ENCODE results near the gene MTPN. TPM values are rescaled to one million over a fixed set of nuclear protein-coding genes. Genes with fewer than 3 reads are reported as not detected.

The MTPN gene
- total RNA-seq, 1 experiment from 2014 or later = 153 TPM

GRCh38 chr7:135905858-135906257 is 71.3 kb downstream of the MTPN start:
- ChIA-PET CTCF (no interaction called here), POLR2A (no interaction called here)
- Mint-ChIP-seq H3K27ac (ENCODE audit: low read depth, unreplicated experiment) (no peak overlapping the region), H3K4me1 (ENCODE audit: insufficient read depth, unreplicated experiment) (no peaks in the 10 kb centered on the region), H3K36me3 (ENCODE audit: insufficient read depth, unreplicated experiment) (peaks cover 6% of the 10 kb centered on the region), H3K9me3 (ENCODE audit: unreplicated experiment) (no peaks in the 10 kb centered on the region), H3K27me3 (ENCODE audit: insufficient read depth, unreplicated experiment) (no peaks in the 10 kb centered on the region), H3K4me3 (ENCODE audit: unreplicated experiment) (no peak overlapping the region)
- no TSS peak for BruUV-seq (replicated peaks)
- intact Hi-C loops (cut with micrococcal nuclease) = no loop called here
- no peak for DNase-seq (ENCODE audit: unreplicated experiment)
- no peak for TF ChIP-seq CTCF (IDR thresholded peaks at IDR 0.05; ENCODE audit: unreplicated experiment)

- DNase-seq (ENCODE audit: unreplicated experiment) = no peak
- Mint-ChIP-seq H3K9me3 (ENCODE audit: unreplicated experiment) (no peaks in the 10 kb centered on the region), H3K4me3 (ENCODE audit: unreplicated experiment) (no peak overlapping the region), H3K27ac (ENCODE audit: low read depth, unreplicated experiment) (no peak overlapping the region), H3K27me3 (ENCODE audit: insufficient read depth, unreplicated experiment) (no peaks in the 10 kb centered on the region), H3K36me3 (ENCODE audit: insufficient read depth, unreplicated experiment) (peaks cover 6% of the 10 kb centered on the region), H3K4me1 (ENCODE audit: insufficient read depth, unreplicated experiment) (no peaks in the 10 kb centered on the region)
- no TSS peak for BruUV-seq (replicated peaks)
- TF ChIP-seq CTCF (IDR thresholded peaks at IDR 0.05; ENCODE audit: unreplicated experiment) = no peak
- POLR2A ChIA-PET = no interaction called here
- CTCF ChIA-PET = no interaction called here
- intact Hi-C loops (cut with micrococcal nuclease) = no loop called here
Observed at GRCh38 chr7:135905355-135905754, 71.8 kb downstream of the MTPN start.

- intact Hi-C loops (cut with micrococcal nuclease) = no loop called here
- no peak for DNase-seq (ENCODE audit: unreplicated experiment)
- Mint-ChIP-seq H3K27ac (ENCODE audit: low read depth, unreplicated experiment) (no peak overlapping the region), H3K4me3 (ENCODE audit: unreplicated experiment) (no peak overlapping the region), H3K9me3 (ENCODE audit: unreplicated experiment) (no peaks in the 10 kb centered on the region), H3K36me3 (ENCODE audit: insufficient read depth, unreplicated experiment) (peaks cover 6% of the 10 kb centered on the region), H3K27me3 (ENCODE audit: insufficient read depth, unreplicated experiment) (no peaks in the 10 kb centered on the region), H3K4me1 (ENCODE audit: insufficient read depth, unreplicated experiment) (no peaks in the 10 kb centered on the region)
- TF ChIP-seq CTCF (IDR thresholded peaks at IDR 0.05; ENCODE audit: unreplicated experiment) = no peak
- BruUV-seq (replicated peaks) = no TSS peak
- CTCF ChIA-PET = no interaction called here
- POLR2A ChIA-PET = no interaction called here
Observed at GRCh38 chr7:135904282-135904681, 72.9 kb downstream of the MTPN start.

GRCh38 chr7:135901585-135902540 is 75.3 kb downstream of the MTPN start:
- CTCF ChIA-PET = interaction anchor here (0.6 kb wide), 1 partner anchor 48 kb away, joined by 4 read pairs; no protein-coding TSS in a partner anchor
- TF ChIP-seq CTCF (IDR thresholded peaks at IDR 0.05; ENCODE audit: unreplicated experiment) = no peak

More at GRCh38 chr7:135901585-135902540, 75.3 kb downstream of the MTPN start:
- no peak for DNase-seq (ENCODE audit: unreplicated experiment)
- H3K36me3 Mint-ChIP-seq (ENCODE audit: insufficient read depth, unreplicated experiment) = peaks cover 6% of the 10 kb centered on the region
- H3K9me3 Mint-ChIP-seq (ENCODE audit: unreplicated experiment) = no peaks in the 10 kb centered on the region
- POLR2A ChIA-PET = no interaction called here
- no peak overlapping the region for H3K27ac Mint-ChIP-seq (ENCODE audit: low read depth, unreplicated experiment)
- H3K27me3 Mint-ChIP-seq (ENCODE audit: insufficient read depth, unreplicated experiment) = no peaks in the 10 kb centered on the region
- no TSS peak for BruUV-seq (replicated peaks)
- intact Hi-C loops (cut with micrococcal nuclease) = no loop called here
- H3K4me3 Mint-ChIP-seq (ENCODE audit: unreplicated experiment) = no peak overlapping the region
- no peaks in the 10 kb centered on the region for H3K4me1 Mint-ChIP-seq (ENCODE audit: insufficient read depth, unreplicated experiment)
